ENCODE measurements around the gene IL1RL1.

Gene IL1RL1

DNA sequence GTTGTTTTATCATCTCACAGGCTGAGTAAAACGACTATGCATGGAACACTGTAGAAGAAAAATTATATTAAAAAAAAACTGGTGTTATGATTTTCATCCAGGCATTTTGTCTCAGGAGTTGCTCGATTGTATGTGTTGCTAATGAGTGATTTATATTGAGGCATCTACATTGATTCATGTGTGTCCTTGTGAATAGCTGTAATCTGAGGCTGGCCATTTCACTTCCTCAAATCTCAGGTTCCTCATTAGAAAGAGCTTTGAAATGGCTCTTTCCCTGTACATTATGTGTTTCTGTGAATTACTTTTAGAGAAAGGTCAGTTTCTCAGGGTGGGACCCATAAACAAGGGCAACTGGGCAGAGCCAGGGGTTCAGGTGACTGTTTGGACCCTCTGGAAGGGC, 46.6 kb downstream of the IL1RL1 start:
- DNase-seq (ENCODE audit: extremely low read depth, low read depth) = no peak
- TF ChIP-seq, protein P1, sequence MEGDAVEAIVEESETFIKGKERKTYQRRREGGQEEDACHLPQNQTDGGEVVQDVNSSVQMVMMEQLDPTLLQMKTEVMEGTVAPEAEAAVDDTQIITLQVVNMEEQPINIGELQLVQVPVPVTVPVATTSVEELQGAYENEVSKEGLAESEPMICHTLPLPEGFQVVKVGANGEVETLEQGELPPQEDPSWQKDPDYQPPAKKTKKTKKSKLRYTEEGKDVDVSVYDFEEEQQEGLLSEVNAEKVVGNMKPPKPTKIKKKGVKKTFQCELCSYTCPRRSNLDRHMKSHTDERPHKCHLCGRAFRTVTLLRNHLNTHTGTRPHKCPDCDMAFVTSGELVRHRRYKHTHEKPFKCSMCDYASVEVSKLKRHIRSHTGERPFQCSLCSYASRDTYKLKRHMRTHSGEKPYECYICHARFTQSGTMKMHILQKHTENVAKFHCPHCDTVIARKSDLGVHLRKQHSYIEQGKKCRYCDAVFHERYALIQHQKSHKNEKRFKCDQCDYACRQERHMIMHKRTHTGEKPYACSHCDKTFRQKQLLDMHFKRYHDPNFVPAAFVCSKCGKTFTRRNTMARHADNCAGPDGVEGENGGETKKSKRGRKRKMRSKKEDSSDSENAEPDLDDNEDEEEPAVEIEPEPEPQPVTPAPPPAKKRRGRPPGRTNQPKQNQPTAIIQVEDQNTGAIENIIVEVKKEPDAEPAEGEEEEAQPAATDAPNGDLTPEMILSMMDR (IDR thresholded peaks at IDR 0.05; ENCODE audit: low read depth, low read length) = no peak

DNA sequence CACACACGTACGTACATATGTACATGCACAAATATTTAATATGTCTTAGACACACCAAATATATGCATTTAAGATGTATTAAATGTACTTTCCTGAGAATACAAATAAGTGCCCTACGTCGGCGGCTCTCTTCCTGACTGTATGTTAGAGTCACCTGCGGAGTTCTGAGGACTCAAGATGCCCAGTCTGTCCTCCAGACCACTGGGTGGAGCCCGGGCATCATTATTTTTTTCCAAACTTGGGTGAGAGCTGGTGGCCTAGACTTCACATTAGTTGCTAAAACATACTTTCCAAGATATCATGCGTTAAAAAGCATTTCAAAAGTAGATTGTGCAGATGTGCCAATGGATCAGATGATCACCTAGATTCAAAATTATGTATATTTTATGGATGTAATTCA, 47.1 kb downstream of the IL1RL1 start:
- no peak for DNase-seq (ENCODE audit: extremely low read depth, low read depth)
- TF ChIP-seq, protein P1 (IDR thresholded peaks at IDR 0.05; ENCODE audit: low read depth, low read length) = no peak

DNA sequence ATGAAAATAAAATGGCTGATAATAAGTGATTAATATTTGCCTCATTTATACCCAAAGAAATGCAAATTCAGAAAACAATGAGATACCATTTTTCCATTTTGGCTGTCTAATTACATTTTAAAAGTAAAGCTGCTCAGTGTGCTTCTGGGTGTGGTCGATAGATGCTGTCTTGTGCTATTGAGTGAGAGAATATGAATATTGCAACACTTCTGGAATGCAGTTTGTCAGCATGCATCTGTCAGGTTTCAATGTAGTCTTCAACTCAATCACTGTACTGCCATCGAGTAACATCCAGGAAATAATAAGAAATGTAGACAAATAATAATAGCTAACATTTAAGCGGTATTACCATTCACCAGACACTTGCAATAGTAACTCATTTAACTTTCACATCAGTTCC, 48.2 kb downstream of the IL1RL1 start:
- TF ChIP-seq, protein P1 (IDR thresholded peaks at IDR 0.05; ENCODE audit: low read depth, low read length) = no peak
- no peak for DNase-seq (ENCODE audit: extremely low read depth, low read depth)

DNA sequence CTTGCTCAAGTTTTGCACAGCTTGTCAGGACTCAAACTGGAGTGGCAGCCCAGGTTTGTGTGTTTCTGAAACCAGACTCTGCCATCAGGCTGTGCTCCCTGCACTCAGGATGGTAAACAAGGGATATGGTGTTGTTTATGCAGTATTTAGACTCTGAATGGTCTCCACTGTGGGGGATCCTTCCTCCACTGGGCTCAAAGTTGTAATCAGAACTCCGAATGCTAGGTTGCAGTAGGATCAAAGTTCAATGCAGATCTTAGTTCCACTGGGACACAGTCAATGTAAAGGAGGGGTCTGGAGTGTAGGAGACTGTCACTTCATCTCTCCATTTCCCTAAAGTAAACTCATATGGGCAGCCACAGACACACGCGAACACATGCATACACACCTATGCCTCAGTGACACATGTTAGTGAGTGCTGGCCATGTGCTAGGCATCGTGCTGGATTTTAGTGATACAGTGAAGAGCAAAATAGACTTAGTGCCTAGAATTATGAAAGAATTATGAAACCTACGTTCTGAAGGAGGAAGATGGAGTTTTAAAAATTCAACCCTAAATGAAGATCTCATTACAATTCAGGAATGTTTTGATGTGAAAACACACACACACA, 50.4 kb downstream of the IL1RL1 start:
- TF ChIP-seq, protein P1 (IDR thresholded peaks at IDR 0.05; ENCODE audit: low read depth, low read length) = no peak
- no peak for DNase-seq (ENCODE audit: extremely low read depth, low read depth)

DNA sequence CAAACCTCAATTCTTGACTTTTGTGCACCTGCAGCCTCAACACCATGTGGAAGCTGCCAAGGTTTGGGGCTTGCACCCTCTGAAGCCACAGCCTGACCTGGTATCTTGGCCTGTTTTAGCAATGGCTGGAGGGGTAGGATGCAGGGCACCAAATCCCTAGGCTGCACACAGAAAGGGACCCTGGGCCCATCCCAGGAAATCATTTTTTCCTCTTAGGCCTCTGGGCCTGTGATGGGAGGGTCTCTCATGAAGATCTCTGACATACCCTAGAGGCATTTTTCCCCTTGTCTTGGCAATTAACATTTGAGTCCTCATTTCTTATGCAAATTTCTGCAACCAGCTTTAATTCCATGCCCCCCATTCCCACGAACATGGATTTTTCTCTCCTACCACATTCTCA, 54.4 kb downstream of the IL1RL1 start:
- TF ChIP-seq, protein P1 (IDR thresholded peaks at IDR 0.05; ENCODE audit: low read depth, low read length) = no peak
- DNase-seq (ENCODE audit: extremely low read depth, low read depth) = no peak

DNA sequence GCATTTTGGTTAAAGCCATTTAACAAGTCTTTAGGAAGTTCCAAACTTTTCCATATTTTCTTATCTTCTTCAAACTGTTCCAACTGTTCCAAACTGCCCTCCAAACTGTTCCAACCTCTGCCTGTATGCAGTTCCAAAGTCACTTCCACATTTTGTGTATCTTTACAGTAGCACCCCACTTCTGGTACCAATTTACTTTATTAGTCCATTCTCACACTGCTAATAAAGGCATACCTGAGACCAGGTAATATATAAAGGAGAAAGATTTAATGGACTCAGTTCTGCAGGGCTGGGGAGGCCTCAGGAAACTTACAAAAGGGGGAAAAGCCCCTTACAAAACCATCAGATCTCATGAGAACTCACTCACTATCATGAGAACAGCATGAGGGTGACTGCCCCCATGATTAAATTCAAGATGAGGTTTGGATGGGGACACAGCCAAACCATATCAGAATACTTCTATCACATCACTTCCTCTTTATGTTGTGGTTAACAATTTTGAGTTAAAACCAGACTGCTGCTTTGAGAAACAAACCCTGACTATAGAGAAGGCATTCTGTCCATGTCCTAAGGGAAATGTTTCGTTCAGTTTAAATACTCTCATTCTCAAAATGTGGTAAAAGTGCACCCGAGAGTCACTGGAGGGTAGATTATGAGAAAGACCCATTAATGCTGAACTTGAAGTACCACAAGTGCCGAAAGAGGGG, 55.2 kb downstream of the IL1RL1 start:
- TF ChIP-seq, protein P1 (IDR thresholded peaks at IDR 0.05; ENCODE audit: low read depth, low read length) = no peak
- DNase-seq (ENCODE audit: extremely low read depth, low read depth) = no peak

DNA sequence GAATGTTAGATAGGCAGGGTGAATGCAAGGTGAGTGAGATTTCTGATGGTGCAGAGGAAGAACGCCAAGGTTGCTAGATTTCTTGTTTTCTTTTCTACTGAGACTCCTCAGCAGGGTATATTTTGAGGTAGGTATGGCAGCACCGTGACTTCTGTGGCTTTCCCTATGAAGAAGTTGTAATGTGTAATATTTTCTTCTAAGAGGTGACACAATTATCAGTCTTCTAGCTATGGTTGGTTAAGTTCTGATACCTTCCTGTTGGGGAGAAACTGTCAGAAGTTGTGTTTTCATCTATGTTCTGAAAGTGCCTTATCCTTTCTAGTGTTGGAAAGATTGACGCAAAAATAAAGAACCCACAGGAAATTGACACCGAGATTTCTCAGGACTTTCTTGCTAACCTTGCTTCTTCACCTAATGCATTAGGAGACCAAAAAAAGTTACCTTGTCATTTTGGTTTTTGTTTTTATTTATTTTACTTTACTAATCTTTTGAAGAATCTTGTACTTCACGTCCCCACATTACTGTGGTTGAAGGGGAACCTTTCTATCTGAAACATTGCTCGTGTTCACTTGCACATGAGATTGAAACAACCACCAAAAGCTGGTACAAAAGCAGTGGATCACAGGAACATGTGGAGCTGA, 56.1 kb downstream of the IL1RL1 start:
- DNase-seq (ENCODE audit: extremely low read depth, low read depth) = no peak
- TF ChIP-seq, protein P1 (IDR thresholded peaks at IDR 0.05; ENCODE audit: low read depth, low read length) = no peak

Measured in AG09319 (cell line).